Measurements from ENCODE around the gene MTCH1.
"Not testable (repeated sequence)": the region's sequence is repeated elsewhere in the genome, so short reads cannot be mapped to it uniquely, and the experiment has no call there.

Gene MTCH1

GRCh38 chr6:36997811-36998722 is 12.1 kb upstream of the MTCH1 start:
- H3K4me1 ChIP-seq (ENCODE audit: insufficient read depth, poor library complexity, severe bottlenecking) = no peaks in the 10 kb centered on the region
- H3K4me3 ChIP-seq (ENCODE audit: severe bottlenecking) = no peak overlapping the region
- no peaks in the 10 kb centered on the region for H3K27me3 ChIP-seq (ENCODE audit: insufficient read depth, poor library complexity, severe bottlenecking)
- no peak for TF ChIP-seq CTCF (IDR thresholded peaks at IDR 0.05; ENCODE audit: poor library complexity, severe bottlenecking)
- no peak overlapping the region for H3K27ac ChIP-seq (ENCODE audit: poor library complexity, severe bottlenecking)
- DNase-seq (ENCODE audit: low spot score) (no peak), ATAC-seq (ENCODE audit: low read depth) (no peak)
- no peaks in the 10 kb centered on the region for H3K36me3 ChIP-seq (ENCODE audit: low read depth)
- H3K9me3 ChIP-seq (ENCODE audit: severe bottlenecking) = no peaks in the 10 kb centered on the region

GRCh38 chr6:36990401-36990800 is 4.4 kb upstream of the MTCH1 start:
- H3K27me3 ChIP-seq (ENCODE audit: insufficient read depth, poor library complexity, severe bottlenecking); H3K9me3 ChIP-seq (ENCODE audit: severe bottlenecking); H3K4me3 ChIP-seq (ENCODE audit: severe bottlenecking); H3K36me3 ChIP-seq (ENCODE audit: low read depth); DNase-seq (ENCODE audit: low spot score); H3K27ac ChIP-seq (ENCODE audit: poor library complexity, severe bottlenecking); H3K4me1 ChIP-seq (ENCODE audit: insufficient read depth, poor library complexity, severe bottlenecking); ATAC-seq (ENCODE audit: low read depth): not testable (repeated sequence)

GRCh38 chr6:36989264-36989663 is 3.3 kb upstream of the MTCH1 start:
- no peaks in the 10 kb centered on the region for H3K9me3 ChIP-seq (ENCODE audit: severe bottlenecking)
- H3K4me1 ChIP-seq (ENCODE audit: insufficient read depth, poor library complexity, severe bottlenecking) = peaks cover 4% of the 10 kb centered on the region
- no peak overlapping the region for H3K4me3 ChIP-seq (ENCODE audit: severe bottlenecking)
- DNase-seq (ENCODE audit: low spot score) (no peak), ATAC-seq (ENCODE audit: low read depth) (no peak)
- H3K27ac ChIP-seq (ENCODE audit: poor library complexity, severe bottlenecking) = no peak overlapping the region
- no peak for TF ChIP-seq CTCF (IDR thresholded peaks at IDR 0.05; ENCODE audit: poor library complexity, severe bottlenecking)
- no peaks in the 10 kb centered on the region for H3K36me3 ChIP-seq (ENCODE audit: low read depth)
- no peaks in the 10 kb centered on the region for H3K27me3 ChIP-seq (ENCODE audit: insufficient read depth, poor library complexity, severe bottlenecking)

GRCh38 chr6:36986704-36987047 is 680 bp upstream of the MTCH1 start:
- H3K9me3 ChIP-seq (ENCODE audit: severe bottlenecking) = no peaks in the 10 kb centered on the region
- ATAC-seq (ENCODE audit: low read depth) (peak; percentile 17; the same call in 2 of the 3 replicates), DNase-seq (ENCODE audit: low spot score) (no peak)
- peak overlapping the region; percentile 47 for H3K27ac ChIP-seq (ENCODE audit: poor library complexity, severe bottlenecking)
- H3K27me3 ChIP-seq (ENCODE audit: insufficient read depth, poor library complexity, severe bottlenecking) = no peaks in the 10 kb centered on the region
- no peak for TF ChIP-seq CTCF (IDR thresholded peaks at IDR 0.05; ENCODE audit: poor library complexity, severe bottlenecking)
- peak overlapping the region; percentile 96 for H3K4me3 ChIP-seq (ENCODE audit: severe bottlenecking)
- peaks cover 4% of the 10 kb centered on the region; the same call in 1 of the 2 replicates for H3K36me3 ChIP-seq (ENCODE audit: low read depth)
- peaks cover 8% of the 10 kb centered on the region for H3K4me1 ChIP-seq (ENCODE audit: insufficient read depth, poor library complexity, severe bottlenecking)

- Histone ChIP-seq H3K36me3 (ENCODE audit: low read depth) (peaks cover 9% of the 10 kb centered on the region; the same call in 1 of the 2 replicates), H3K4me1 (ENCODE audit: insufficient read depth, poor library complexity, severe bottlenecking) (peaks cover 8% of the 10 kb centered on the region), H3K4me3 (ENCODE audit: severe bottlenecking) (peak overlapping the region; percentile 96), H3K27me3 (ENCODE audit: insufficient read depth, poor library complexity, severe bottlenecking) (no peaks in the 10 kb centered on the region), H3K27ac (ENCODE audit: poor library complexity, severe bottlenecking) (peak overlapping the region; percentile 47), H3K9me3 (ENCODE audit: severe bottlenecking) (no peaks in the 10 kb centered on the region)
- ATAC-seq (ENCODE audit: low read depth) = no peak
- TF ChIP-seq CTCF (IDR thresholded peaks at IDR 0.05; ENCODE audit: poor library complexity, severe bottlenecking) = no peak
- DNase-seq (ENCODE audit: low spot score) = no peak
Measured at GRCh38 chr6:36985417-36985807, 584 bp downstream of the MTCH1 start.

All from RWPE2 (cell line).